Fibroblast of upper back skin (primary cell): ENCODE results near the gene S1PR4.
A peak's percentile ranks its signal among the peaks of the same experiment; 100 is the strongest.

ENCODE experiments used
- DNase-seq: peaks from one replicate; pipeline ENCODE4 v3.0.0-alpha.2; 2013

The S1PR4 gene

DNA sequence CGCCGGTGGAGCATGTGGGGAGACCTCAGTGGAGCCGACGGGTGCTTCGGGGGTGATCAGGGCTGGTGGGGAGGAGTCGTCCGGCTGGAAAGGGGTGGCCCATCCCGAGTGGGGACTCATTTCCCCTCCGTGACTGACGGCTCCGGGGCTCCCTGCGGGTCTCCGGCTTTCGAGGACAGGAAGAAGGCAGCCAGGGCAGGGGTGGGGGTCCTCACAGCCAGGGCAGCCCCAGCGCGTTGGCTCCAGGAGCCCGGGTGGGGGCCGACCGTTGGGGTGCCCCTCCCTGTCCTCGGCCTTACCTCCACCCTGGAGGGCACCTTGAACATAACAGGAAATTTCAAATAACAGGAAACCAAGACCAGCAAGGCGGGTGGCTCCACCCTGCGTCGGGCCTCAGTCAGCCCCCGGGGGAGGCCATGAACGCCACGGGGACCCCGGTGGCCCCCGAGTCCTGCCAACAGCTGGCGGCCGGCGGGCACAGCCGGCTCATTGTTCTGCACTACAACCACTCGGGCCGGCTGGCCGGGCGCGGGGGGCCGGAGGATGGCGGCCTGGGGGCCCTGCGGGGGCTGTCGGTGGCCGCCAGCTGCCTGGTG is at the start of gene S1PR4:
TSS of gene S1PR4 (plus strand) at position 393 of the 596 bp plus-strand sequence. CDS start at position 417, 24 bp downstream.
- DNase-seq, result no peak

GRCh38 chr19:3129112-3129511 is 49.5 kb upstream of the S1PR4 start:
- peak; percentile 59 for DNase-seq

DNA sequence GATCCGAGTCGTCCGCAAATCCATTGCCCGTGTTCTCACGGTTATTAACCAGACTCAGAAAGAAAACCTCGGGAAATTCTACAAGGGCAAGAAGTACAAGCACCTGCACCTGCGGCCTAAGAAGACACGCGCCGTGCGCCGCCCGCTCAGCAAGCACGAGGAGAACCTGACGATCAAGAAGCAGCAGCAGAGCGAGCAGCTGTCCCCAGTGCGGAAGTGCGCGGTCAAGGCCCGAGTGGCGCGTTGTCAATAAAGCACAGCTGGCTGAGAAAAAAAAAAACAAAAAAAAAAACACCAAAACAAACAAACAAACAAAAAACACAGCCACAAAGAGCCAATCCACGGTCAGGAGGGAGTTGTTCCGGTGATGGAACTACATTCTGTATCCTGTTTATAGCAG is 47.4 kb upstream of the S1PR4 start:
- no peak for DNase-seq

- peak; percentile 41 for DNase-seq
These were observed 45.4 kb upstream of the S1PR4 start for GRCh38 chr19:3132971-3133792.

GRCh38 chr19:3133793-3134116 is 44.8 kb upstream of the S1PR4 start:
- no peak for DNase-seq

GRCh38 chr19:3135961-3136683 is 42.4 kb upstream of the S1PR4 start, which contains the start of gene GNA15:
Gene GNA15, plus strand, starts transcription at chr19:3136033. Its CDS starts 418 bp downstream, at chr19:3136451.
- no peak for DNase-seq

DNA sequence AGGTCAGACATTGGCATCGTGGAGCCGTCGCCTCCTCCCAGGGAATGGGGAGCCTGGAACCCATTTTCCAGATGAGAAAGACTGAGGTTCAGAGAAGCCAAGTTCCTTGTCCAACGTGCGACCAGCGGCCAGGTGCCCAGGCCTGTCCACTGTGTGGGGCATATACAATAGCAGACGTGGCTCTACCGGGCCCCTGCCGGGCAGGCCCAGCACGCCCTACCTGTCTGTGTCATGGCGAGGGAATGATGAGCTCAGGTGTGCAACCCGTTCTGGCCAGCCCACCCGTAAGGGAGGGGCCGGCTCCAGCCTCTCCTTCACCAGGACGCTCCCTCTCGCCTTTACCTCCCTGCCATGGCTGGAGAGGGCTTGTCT is 41.9 kb upstream of the S1PR4 start:
- DNase-seq, result no peak

GRCh38 chr19:3137119-3137518 is 41.5 kb upstream of the S1PR4 start:
- no peak for DNase-seq

- no peak for DNase-seq
These were observed 40.3 kb upstream of the S1PR4 start for GRCh38 chr19:3138268-3138667.

DNA sequence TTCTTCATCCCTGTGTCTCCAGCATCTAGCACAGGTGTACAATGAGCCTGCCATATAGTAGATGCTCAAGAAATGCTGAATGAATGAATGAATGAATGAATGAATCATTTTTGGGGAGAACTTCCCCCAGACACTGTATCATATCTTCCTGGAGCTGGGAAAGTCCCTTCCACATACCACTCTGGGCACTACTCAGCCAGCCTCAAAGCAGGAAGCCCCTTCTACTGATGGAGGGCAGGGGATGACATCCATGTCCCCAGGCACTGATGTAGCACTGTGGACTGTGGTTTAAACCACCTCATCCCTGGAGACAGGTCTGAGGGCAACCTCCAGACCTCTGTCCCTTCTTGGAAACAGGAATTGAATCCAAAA is 37.9 kb upstream of the S1PR4 start:
- DNase-seq, result no peak

- DNase-seq, result peak; percentile 79
These were observed 36.3 kb upstream of the S1PR4 start for GRCh38 chr19:3142292-3142670.

GRCh38 chr19:3142781-3143337 is 35.7 kb upstream of the S1PR4 start:
- DNase-seq, result no peak

DNA sequence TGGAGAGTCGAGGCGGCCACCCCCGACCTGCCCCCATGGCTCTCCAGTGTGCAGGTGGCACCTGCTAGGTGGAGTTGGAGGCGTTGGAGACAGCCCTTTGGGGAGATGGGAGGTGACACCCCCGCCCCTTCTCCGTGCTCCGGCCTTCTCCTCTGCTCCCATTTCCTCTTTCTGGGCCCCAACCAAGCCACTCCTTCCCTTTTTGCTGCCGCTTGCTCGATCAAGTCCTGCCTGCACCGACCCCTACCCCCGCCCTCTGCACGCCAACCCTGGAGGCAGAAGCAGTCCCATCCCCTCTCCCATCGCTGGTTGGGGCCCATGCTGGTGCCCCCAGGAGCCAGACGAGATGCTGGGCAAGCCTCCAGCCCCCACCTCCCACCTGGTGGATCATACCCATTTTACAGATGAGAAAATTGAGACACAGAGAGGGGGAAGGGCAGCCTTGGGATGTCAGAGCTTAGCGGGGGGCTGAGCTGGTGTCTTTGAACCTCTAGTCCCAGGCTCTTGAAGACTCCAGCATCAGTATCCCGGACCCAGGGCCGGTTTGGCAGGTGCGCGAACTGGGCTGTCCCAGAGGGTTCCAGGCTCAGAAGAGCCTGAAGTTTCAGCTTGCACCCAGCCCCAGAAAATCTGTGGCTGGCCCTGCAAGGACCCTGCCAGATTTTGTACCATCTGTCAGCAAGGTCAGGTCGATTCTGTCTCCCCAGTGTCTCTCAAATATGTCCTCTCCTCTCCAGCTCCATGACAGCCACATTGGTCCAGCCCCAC is 32.5 kb upstream of the S1PR4 start:
- DNase-seq, result no peak

DNA sequence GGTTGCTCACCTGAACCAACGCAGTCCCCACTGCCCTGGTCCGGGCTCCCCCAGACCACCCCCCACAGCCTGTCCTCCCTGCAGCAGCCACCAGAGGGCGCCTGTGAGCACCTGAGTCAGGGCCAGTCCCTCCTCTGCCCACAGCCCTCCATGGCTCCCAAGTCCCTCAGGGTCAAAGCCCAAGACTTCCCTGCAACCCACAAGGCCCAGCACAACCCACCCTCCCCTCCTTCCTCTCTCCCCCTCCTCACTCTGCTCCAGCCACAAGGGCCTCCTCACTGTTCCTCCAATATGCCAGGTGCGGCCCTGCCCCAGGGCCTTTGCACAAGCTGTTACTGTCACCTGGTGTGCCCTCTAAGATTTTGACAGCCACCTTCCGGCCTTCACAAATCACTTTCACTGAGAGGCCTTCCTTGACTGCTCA is 31.9 kb upstream of the S1PR4 start:
- DNase-seq, result no peak

DNA sequence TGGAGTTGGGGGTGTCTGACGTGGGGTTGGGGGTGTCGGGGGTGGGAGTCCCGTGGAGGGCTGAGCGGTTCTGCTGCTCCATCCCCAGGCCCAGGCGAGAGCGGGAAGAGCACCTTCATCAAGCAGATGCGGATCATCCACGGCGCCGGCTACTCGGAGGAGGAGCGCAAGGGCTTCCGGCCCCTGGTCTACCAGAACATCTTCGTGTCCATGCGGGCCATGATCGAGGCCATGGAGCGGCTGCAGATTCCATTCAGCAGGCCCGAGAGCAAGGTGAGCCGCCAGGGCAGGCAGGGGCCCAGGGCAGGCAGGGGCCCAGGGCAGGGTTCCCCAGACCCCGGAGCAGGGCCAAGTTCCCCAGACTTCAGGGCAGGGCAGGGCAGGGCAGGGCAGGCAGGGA is 30.1 kb upstream of the S1PR4 start:
- no peak for DNase-seq

GRCh38 chr19:3149089-3149488 is 29.5 kb upstream of the S1PR4 start:
- DNase-seq, result no peak

- DNase-seq, result no peak
These were observed 28.8 kb upstream of the S1PR4 start for GRCh38 chr19:3149526-3150505.

- DNase-seq, result no peak
These were observed 27.7 kb upstream of the S1PR4 start for GRCh38 chr19:3150739-3151329.

DNA sequence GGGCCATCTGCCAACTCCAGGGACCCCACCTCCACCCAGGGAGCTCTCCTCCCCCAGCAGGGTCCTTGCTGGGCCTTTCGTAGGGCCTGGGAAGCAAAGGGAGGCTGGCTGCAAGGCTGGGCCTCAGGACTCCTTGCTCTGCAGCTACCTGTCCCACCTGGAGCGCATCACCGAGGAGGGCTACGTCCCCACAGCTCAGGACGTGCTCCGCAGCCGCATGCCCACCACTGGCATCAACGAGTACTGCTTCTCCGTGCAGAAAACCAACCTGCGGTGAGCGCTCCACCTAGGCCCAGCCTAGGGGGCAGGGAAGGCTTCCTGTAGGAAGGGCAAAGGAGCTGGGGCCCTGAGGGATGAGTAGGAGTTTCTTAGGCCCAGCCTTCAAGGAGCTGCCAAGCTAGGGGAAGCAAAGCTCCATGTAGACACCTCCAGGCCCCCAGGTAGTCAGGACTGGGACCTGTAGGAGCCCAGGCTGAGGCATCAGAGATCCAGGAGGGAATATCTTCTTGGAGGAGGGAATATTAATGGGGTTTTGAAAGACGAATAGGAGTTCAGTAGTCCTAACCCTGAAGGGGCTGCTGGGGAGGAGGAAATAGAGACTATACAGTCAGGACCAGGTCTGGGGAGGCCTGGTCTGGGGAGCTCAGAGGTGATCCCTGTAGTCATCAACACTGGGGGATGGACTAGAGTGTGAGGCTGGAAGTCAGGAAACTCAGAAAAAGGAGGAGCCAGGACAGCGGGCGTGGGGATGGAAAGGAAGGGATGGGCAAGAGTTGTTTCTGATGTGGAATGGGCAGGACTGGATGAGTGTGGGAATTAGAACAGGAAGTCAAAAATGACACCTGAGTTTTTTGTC is 26.8 kb upstream of the S1PR4 start:
- no peak for DNase-seq

DNA sequence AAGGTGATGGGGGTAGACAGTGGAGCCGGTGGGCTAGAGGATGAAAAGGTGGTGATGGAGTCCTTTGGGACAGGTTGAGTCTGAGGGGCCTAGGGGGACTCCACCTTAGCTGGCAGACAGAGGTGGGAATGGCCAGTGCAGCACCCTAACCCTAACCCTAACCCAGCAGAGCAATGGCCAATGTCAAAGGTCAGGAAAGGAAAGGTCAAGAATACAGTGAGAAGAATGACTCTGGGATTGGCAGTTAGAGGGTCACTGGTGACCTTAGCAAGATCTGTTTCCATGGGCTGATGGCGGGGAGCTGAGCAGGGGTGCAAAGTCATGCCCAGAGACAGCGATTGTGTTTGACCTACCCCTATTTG is 26.2 kb upstream of the S1PR4 start:
- no peak for DNase-seq
